Large intestine (tissue), 3 donors: ENCODE measurements around the gene DHRSX. TPM values are rescaled to one million over a fixed set of nuclear protein-coding genes. Genes with fewer than 3 reads are reported as not detected.
"Not testable (repeated sequence)": the region's sequence is repeated elsewhere in the genome, so short reads cannot be mapped to it uniquely, and the experiment has no call there.

Experiments
- DNase-seq, 2 donors: peaks; one replicate each; pipeline versions ENCODE4 v3.0.0 to v3.0.0-alpha.2; 2013
- H3K27ac ChIP-seq: one replicate; pipeline ENCODE4 v1.5.1; 2013; ENCODE audit warnings: low read length
- H3K27me3 ChIP-seq: 2 replicates; pipeline ENCODE4 v1.6.1; 2013; ENCODE audit warnings: low read length; ENCODE audit not compliant: control insufficient read depth, insufficient read depth
- H3K36me3 ChIP-seq: 2 replicates; pipeline ENCODE4 v1.6.1; 2013; ENCODE audit warnings: low read length; ENCODE audit not compliant: control insufficient read depth, insufficient read depth
- H3K4me1 ChIP-seq: one replicate; pipeline ENCODE4 v1.6.1; 2013; ENCODE audit warnings: low read length; ENCODE audit not compliant: control insufficient read depth, insufficient read depth
- H3K4me3 ChIP-seq: one replicate; pipeline ENCODE4 v1.5.1; 2013; ENCODE audit warnings: low read length
- H3K9me3 ChIP-seq: one replicate; pipeline ENCODE4 v1.6.1; 2013; ENCODE audit warnings: mild to moderate bottlenecking, low read depth, low read length, moderate library complexity; ENCODE audit not compliant: control insufficient read depth
- WGBS: methylation state at CpG from one replicate; pipeline ENCODE4 v1.1.5; 2013; ENCODE audit warnings: low lambda C conversion rate; ENCODE audit not compliant: insufficient coverage; 5-methylcytosine and 5-hydroxymethylcytosine counted together
- polyA plus RNA-seq: library from polyadenylated mRNA; unstranded; fragments of 120-200 nt; gene quantifications from one replicate; pipeline ENCODE4 v1.2.1, GENCODE V29; 2013

The DHRSX gene
- polyA plus RNA-seq, 1 donor = 17.9 TPM

- no peaks in the 10 kb centered on the region for H3K9me3 ChIP-seq
- H3K27ac ChIP-seq = peak overlapping the region; percentile 56
- 0% methylated on average over 1 of the region's 8 CpGs for WGBS
- H3K36me3 ChIP-seq = no peaks in the 10 kb centered on the region
- peaks cover 5% of the 10 kb centered on the region for H3K4me1 ChIP-seq
- DNase-seq = peak; percentile 61 to 84
- no peak overlapping the region for H3K4me3 ChIP-seq
- no peaks in the 10 kb centered on the region for H3K27me3 ChIP-seq
Measured at GRCh38 chrX:2507904-2508627, 7.3 kb upstream of the DHRSX start.

GRCh38 chrX:2507196-2507595 lies 6.4 kb upstream of the DHRSX start:
- no peaks in the 10 kb centered on the region for H3K9me3 ChIP-seq
- H3K27ac ChIP-seq = no peak overlapping the region
- DNase-seq = no peak
- H3K36me3 ChIP-seq = no peaks in the 10 kb centered on the region
- no peak overlapping the region for H3K4me3 ChIP-seq
- H3K27me3 ChIP-seq = no peaks in the 10 kb centered on the region
- peaks cover 8% of the 10 kb centered on the region for H3K4me1 ChIP-seq
- no CpG with 5 or more reads among the region's 3 CpGs for WGBS

- H3K4me3 ChIP-seq, H3K9me3 ChIP-seq, H3K36me3 ChIP-seq, H3K27me3 ChIP-seq, H3K27ac ChIP-seq, DNase-seq: not testable (repeated sequence)
- WGBS = 100% methylated on average over 2 of the region's 8 CpGs
- H3K4me1 ChIP-seq = peaks cover 18% of the 10 kb centered on the region
Measured at GRCh38 chrX:2505341-2505740, 4.6 kb upstream of the DHRSX start.

DNA sequence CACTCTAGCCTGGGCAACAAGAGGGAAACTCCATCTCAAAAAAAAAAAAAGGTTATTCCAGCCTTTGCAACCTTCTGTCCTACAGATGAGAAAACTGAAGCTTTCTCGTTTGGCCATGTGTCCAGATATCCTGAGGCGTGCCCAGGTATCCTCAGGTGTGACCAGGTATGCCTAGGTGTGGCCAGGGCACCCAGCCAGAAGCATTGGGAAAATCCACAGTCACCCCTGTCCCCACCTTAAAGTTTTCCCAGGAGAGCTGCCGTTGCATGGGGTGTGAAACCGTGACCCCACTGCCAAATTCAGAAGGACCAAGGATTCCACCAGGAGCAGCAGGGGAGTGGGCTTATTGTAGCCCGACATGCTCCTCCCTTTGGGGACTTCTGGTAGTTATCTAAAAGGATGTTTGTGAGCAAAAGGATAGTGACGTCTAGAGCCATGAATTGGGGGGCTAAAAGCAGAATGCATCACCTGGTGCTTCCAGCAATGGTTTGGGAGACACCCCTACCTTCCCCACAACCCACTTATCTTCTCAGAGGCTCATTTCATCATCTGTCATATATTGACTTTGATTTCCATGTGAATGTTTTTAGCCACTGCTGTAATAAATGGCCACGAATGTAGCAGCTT lies 4.0 kb upstream of the DHRSX start:
- Histone ChIP-seq H3K27ac (no peak overlapping the region), H3K4me3 (no peak overlapping the region), H3K36me3 (no peaks in the 10 kb centered on the region), H3K27me3 (no peaks in the 10 kb centered on the region), H3K9me3 (no peaks in the 10 kb centered on the region), H3K4me1 (peaks cover 18% of the 10 kb centered on the region)
- no CpG with 5 or more reads among the region's 7 CpGs for WGBS
- DNase-seq = no peak

- WGBS = no CpG with 5 or more reads among the region's 13 CpGs
- no peak for DNase-seq
- Histone ChIP-seq H3K36me3 (no peaks in the 10 kb centered on the region), H3K27me3 (no peaks in the 10 kb centered on the region), H3K4me3 (no peak overlapping the region), H3K4me1 (peaks cover 28% of the 10 kb centered on the region), H3K27ac (no peak overlapping the region), H3K9me3 (no peaks in the 10 kb centered on the region)
Measured at GRCh38 chrX:2503591-2504500, 3.1 kb upstream of the DHRSX start.

- peak overlapping the region; percentile 71 for H3K27ac ChIP-seq
- no CpG with 5 or more reads among the region's 19 CpGs for WGBS
- DNase-seq = peak; percentile 62 to 75
Measured at GRCh38 chrX:2502668-2503519, 2.1 kb upstream of the DHRSX start.

DNA sequence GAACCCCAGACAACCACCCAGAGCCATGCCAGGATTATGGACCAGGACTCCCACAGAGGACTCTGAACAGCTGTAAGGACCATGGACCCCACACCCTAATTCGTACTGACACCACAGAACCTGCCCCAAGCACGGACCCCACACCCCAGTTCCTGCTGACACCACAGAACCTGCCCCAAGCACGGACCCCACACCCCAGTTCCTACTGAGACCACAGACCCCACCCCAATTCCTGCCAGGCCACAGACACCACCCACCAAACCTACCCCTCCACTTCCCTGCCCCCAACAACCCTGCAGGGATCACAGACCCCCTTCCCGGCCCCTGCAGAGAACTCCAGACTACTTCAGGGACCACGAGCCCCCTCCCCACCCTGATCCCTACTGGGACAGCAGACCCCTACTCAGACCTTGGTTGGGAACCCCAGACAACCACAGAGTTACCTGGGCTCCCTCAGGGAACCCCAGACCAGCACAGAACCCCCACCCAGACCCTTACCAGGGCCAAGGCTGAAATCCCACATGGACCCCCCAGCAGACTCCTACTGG lies 1.4 kb upstream of the DHRSX start:
- Histone ChIP-seq H3K27ac (peak overlapping the region; percentile 71), H3K36me3 (no peaks in the 10 kb centered on the region), H3K4me1 (peaks cover 26% of the 10 kb centered on the region), H3K27me3 (no peaks in the 10 kb centered on the region), H3K9me3 (no peaks in the 10 kb centered on the region), H3K4me3 (peak overlapping the region; percentile 18)
- WGBS = no CpG with 5 or more reads among the region's 5 CpGs
- DNase-seq = peak in 1 of 2 donors; percentile 41

More at GRCh38 chrX:2502668-2503519, 2.1 kb upstream of the DHRSX start:
- H3K27me3 ChIP-seq = no peaks in the 10 kb centered on the region
- H3K4me1 ChIP-seq = peaks cover 26% of the 10 kb centered on the region
- H3K36me3 ChIP-seq = no peaks in the 10 kb centered on the region
- peak overlapping the region; percentile 18 for H3K4me3 ChIP-seq
- no peaks in the 10 kb centered on the region for H3K9me3 ChIP-seq

DNA sequence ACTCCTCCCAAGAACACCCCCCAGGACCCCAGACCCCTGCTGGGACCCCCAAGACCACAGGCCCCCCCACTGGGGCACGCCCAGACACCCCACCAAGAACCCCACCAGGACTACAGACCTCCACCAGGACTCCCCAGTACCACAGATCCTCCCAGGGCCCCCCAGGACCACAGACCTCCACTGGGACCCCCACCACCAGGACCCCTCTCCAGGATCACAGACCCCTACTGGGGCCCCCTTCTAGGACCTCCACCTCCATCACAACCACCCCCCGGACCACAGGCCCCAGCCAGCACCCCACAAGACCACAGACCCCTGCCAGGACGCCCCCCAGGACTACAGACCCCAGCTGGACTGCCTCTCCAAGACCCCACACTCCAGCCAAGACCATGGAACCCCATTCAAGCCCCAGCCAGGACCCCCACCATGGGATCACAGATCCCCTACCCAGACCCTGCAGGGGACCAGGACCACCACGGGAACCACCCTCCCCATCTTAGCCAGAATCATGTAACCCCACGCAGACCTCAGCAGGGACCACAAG lies 855 bp upstream of the DHRSX start:
- Histone ChIP-seq H3K27me3 (no peaks in the 10 kb centered on the region), H3K9me3 (no peaks in the 10 kb centered on the region), H3K4me3 (no peak overlapping the region), H3K36me3 (peaks cover 3% of the 10 kb centered on the region), H3K4me1 (peaks cover 30% of the 10 kb centered on the region), H3K27ac (peak overlapping the region; percentile 71)
- WGBS = no CpG with 5 or more reads among the region's 5 CpGs
- no peak for DNase-seq

DNA sequence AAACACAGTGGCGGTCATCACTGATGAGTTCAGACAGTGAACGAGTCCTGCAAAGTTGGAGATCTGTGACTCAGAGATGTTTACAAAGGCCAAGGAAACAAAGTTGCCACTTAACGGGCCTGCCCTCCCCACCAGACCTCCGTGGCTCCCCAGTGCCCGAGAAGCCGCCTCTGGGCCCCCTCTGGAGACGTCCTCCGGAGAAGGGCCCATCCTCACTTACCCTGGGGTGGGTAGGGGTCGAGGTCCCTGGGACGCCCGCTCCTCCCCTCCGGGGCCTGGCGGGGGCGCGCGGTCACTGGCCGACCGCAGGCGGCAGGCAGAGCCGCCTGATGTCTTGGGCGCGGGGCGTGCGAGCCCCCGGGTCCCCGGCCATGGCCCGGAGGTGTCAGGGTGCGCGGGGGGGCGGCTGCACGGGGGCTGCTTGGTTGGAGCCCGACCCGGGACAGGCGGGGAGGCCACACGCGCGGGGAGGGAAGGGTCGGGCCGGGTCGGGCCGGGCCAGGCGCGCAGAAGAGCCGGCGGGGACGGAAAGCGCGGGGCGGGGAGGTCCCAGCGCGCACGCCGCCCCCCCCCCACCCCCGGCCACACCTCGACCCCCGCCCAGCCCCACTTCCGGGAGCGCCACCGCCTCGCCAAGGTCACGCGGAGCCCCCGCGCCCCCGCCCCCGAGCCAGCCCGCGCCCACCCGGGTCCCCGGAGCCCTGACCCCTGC lies 529 bp downstream of the DHRSX start:
- Histone ChIP-seq H3K9me3 (no peaks in the 10 kb centered on the region), H3K27ac (peak overlapping the region; percentile 92), H3K36me3 (peaks cover 10% of the 10 kb centered on the region), H3K4me3 (peak overlapping the region; percentile 92), H3K4me1 (peaks cover 30% of the 10 kb centered on the region), H3K27me3 (no peaks in the 10 kb centered on the region)
- no CpG with 5 or more reads among the region's 70 CpGs for WGBS
- DNase-seq = peak in 1 of 2 donors; percentile 66
